DND-41 (cell line): Measurements from ENCODE around the gene ZNF202.

Experiments used
- CTCF ChIP-seq: IDR thresholded peaks from 2 replicates; pipeline ENCODE4 v1.5.1; 2012; ENCODE audit warnings: borderline replicate concordance, low read length, moderate library complexity, mild to moderate bottlenecking; ENCODE audit not compliant: poor library complexity, severe bottlenecking; ENCODE audit errors: extremely low read depth
- EZH2 ChIP-seq: IDR thresholded peaks from 3 replicates; pipeline ENCODE4 v1.6.1; 2012; ENCODE audit warnings: borderline replicate concordance, low read depth, mild to moderate bottlenecking, moderate library complexity, low read length, inconsistent platforms; ENCODE audit not compliant: severe bottlenecking

GRCh38 chr11:123707606-123708205, 33.8 kb downstream of the ZNF202 start:
- TF ChIP-seq EZH2: no peak
- TF ChIP-seq CTCF: peak; percentile 84
